Gastrocnemius medialis (tissue), 4 donors: Measurements from ENCODE around the gene CDKL5. TPM values are rescaled to one million over a fixed set of nuclear protein-coding genes. Genes with fewer than 3 reads are reported as not detected.

Source experiments
- ATAC-seq, 2 donors: fragments of 150-250 bp; one replicate each; pipeline ENCODE4 v1.9.1; 2016
- DNase-seq, 2 donors: peaks; one replicate each; pipeline ENCODE4 v3.0.0-alpha.2; 2019
- H3K27ac ChIP-seq, 4 donors: fragments of 200-600 bp; sonication (generic); 1 replicate in 1 of 4; 2 replicates in 3 of 4; pipeline ENCODE4 v1.5.1; 2016 to 2018; ENCODE audit warnings: mild to moderate bottlenecking in 2 of 4, moderate library complexity in 1 of 4
- H3K27me3 ChIP-seq, 3 donors: fragments of 200-600 bp; sonication (generic) in 2 of 3; 1 replicate in 1 of 3; 2 replicates in 2 of 3; pipeline versions ENCODE4 v1.5.1 to v1.6.0; 2016 to 2019; ENCODE audit warnings: mild to moderate bottlenecking in 1 of 3, moderate library complexity in 1 of 3
- H3K36me3 ChIP-seq, 2 donors: fragments of 200-600 bp; sonication (generic) in 1 of 2; one replicate each; pipeline ENCODE4 v1.5.1; 2017 to 2018
- H3K4me1 ChIP-seq, 2 donors: fragments of 200-600 bp; sonication (generic) in 1 of 2; one replicate each; pipeline ENCODE4 v1.5.1; 2016 to 2017; ENCODE audit warnings: mild to moderate bottlenecking in 2 of 2
- H3K4me3 ChIP-seq, 4 donors: fragments of 200-600 bp; sonication (generic) in 3 of 4; 1 replicate in 1 of 4; 2 replicates in 3 of 4; pipeline ENCODE4 v1.5.1; 2016 to 2019; ENCODE audit warnings: mild to moderate bottlenecking in 2 of 4
- H3K9me3 ChIP-seq, 3 donors: fragments of 200-600 bp; sonication (generic) in 2 of 3; 1 replicate in 1 of 3; 2 replicates in 2 of 3; pipeline ENCODE4 v1.5.1; 2016 to 2019
- CTCF ChIP-seq, 5 experiments: fragments of 450-650 bp in 3 of 5; fragments of 200-600 bp in 2 of 5; sonication (generic) in 2 of 5; IDR thresholded peaks in 4 of 5; conservative IDR thresholded peaks in 1 of 5; 1 replicate in 4 of 5; 2 replicates in 1 of 5; pipeline ENCODE4 v1.5.1; 2016 to 2019; ENCODE audit warnings: antibody characterized with exemption in 5 of 5, mild to moderate bottlenecking in 3 of 5, moderate library complexity in 3 of 5
- POLR2A ChIP-seq, 2 donors: fragments of 450-650 bp; IDR thresholded peaks; one replicate each; pipeline ENCODE4 v1.6.1; 2017; ENCODE audit warnings: antibody characterized with exemption in 2 of 2, mild to moderate bottlenecking in 2 of 2, moderate library complexity in 2 of 2
- in situ Hi-C, 4 donors: fragments of 200-750 bp; cut with MboI; loops; one replicate each; pipeline versions ENCODE4 v1.15.0 to v1.8.0; 2017; ENCODE audit warnings: low sequenced_read_pairs in 4 of 4
- intact Hi-C: fragments of 100-400 bp; cut with DNase I; formaldehyde crosslinking; loops from one replicate; pipeline ENCODE4 v1.15.1; 2023; ENCODE audit warnings: low total_unique reads
- total RNA-seq, 4 donors: library from RNA; depleted of rRNA; stranded (reverse); fragments of >200 nt; gene quantifications; one replicate each; pipeline versions ENCODE4 v1.1.0 to v1.2.3, GENCODE V29; 2016

CDKL5 gene
- total RNA-seq, 4 donors from 2014 or later = 1.5 to 3.0 (median 2.8) TPM

- ATAC-seq (no peak), DNase-seq (no peak)
- no peak overlapping the region for H3K27ac ChIP-seq
- no peaks in the 10 kb centered on the region for H3K27me3 ChIP-seq
- intact Hi-C loops (no loop called here), in situ Hi-C loops (no loop called here)
- no peak for TF ChIP-seq POLR2A (IDR thresholded peaks at IDR 0.05)
- no peak for TF ChIP-seq CTCF (IDR thresholded peaks at IDR 0.05 in 4 of 5, conservative IDR thresholded peaks at IDR 0.05 in 1 of 5)
- H3K36me3 ChIP-seq = no peaks in the 10 kb centered on the region
- H3K4me3 ChIP-seq = no peak overlapping the region
- H3K9me3 ChIP-seq = no peaks in the 10 kb centered on the region
- H3K4me1 ChIP-seq = no peaks in the 10 kb centered on the region
Observed at GRCh38 chrX:18701621-18702361, 276.4 kb downstream of the CDKL5 start.

- DNase-seq (no peak), ATAC-seq (no peak)
- Histone ChIP-seq H3K27me3 (no peaks in the 10 kb centered on the region), H3K4me3 (no peak overlapping the region), H3K9me3 (no peaks in the 10 kb centered on the region), H3K36me3 (no peaks in the 10 kb centered on the region), H3K4me1 (no peaks in the 10 kb centered on the region), H3K27ac (no peak overlapping the region)
- in situ Hi-C loops = no loop called here
- TF ChIP-seq POLR2A (IDR thresholded peaks at IDR 0.05) (no peak), CTCF (IDR thresholded peaks at IDR 0.05 in 4 of 5, conservative IDR thresholded peaks at IDR 0.05 in 1 of 5) (no peak)
- intact Hi-C loops = no loop called here
Observed at GRCh38 chrX:18702362-18703195, 277.2 kb downstream of the CDKL5 start.

Other genes with a start within 250 kb of the CDKL5 start
- under 1 TPM in 1 of 4 donors, not detected in 3; 0.15 TPM for gene BEND2, start 204.7 kb upstream of the CDKL5 start, total RNA-seq
- gene SCML2, start 70.9 kb upstream of the CDKL5 start, total RNA-seq = 1 to 10 TPM in 2 of 4 donors, under 1 TPM in 2; 0.42 to 2.9 (median 1.3) TPM
- not detected for gene RS1, start 246.5 kb downstream of the CDKL5 start, total RNA-seq